Measurements from ENCODE around the gene DEGS2.

- TF ChIP-seq, protein P1, sequence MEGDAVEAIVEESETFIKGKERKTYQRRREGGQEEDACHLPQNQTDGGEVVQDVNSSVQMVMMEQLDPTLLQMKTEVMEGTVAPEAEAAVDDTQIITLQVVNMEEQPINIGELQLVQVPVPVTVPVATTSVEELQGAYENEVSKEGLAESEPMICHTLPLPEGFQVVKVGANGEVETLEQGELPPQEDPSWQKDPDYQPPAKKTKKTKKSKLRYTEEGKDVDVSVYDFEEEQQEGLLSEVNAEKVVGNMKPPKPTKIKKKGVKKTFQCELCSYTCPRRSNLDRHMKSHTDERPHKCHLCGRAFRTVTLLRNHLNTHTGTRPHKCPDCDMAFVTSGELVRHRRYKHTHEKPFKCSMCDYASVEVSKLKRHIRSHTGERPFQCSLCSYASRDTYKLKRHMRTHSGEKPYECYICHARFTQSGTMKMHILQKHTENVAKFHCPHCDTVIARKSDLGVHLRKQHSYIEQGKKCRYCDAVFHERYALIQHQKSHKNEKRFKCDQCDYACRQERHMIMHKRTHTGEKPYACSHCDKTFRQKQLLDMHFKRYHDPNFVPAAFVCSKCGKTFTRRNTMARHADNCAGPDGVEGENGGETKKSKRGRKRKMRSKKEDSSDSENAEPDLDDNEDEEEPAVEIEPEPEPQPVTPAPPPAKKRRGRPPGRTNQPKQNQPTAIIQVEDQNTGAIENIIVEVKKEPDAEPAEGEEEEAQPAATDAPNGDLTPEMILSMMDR (IDR thresholded peaks at IDR 0.05): no peak
- TF ChIP-seq EZH2 (IDR thresholded peaks at IDR 0.05; ENCODE audit: borderline replicate concordance, insufficient read depth, low read depth, low read length, poor library complexity, severe bottlenecking): no peak
Observed at GRCh38 chr14:100135073-100135472, 24.4 kb downstream of the DEGS2 start.

Measured in B cell (primary cell).